CD4-positive, alpha-beta T cell treated with Interleukin-2 at 100 ng/mL for 4 hours (primary cell): ENCODE results near the gene GPR85.
A peak's percentile ranks its signal among the peaks of the same experiment; 100 is the strongest.
"Not testable (repeated sequence)": the region's sequence is repeated elsewhere in the genome, so short reads cannot be mapped to it uniquely, and the experiment has no call there.

Experiments
- DNase-seq: peaks from one replicate; pipeline ENCODE4 v3.0.0-alpha.2; 2020; ENCODE audit warnings: low spot score

Gene GPR85

GRCh38 chr7:113086431-113086888, at the start of gene GPR85:
Gene GPR85, minus strand, starts transcription at chr7:113086827. Its CDS starts 2,106 bp downstream, at chr7:113084721.
- no peak for DNase-seq

GRCh38 chr7:113134025-113134424, 47.4 kb upstream of the GPR85 start:
- no peak for DNase-seq

- no peak for DNase-seq
Measured at GRCh38 chr7:113131367-113131766, 44.7 kb upstream of the GPR85 start.

- no peak for DNase-seq
Measured at GRCh38 chr7:113128031-113128430, 41.4 kb upstream of the GPR85 start.

- no peak for DNase-seq
Measured at GRCh38 chr7:113125728-113126127, 39.1 kb upstream of the GPR85 start.

GRCh38 chr7:113122744-113123143, 36.1 kb upstream of the GPR85 start:
- no peak for DNase-seq

- DNase-seq, result no peak
Measured at GRCh38 chr7:113120647-113121046, 34.0 kb upstream of the GPR85 start.

- DNase-seq, result no peak
Measured at GRCh38 chr7:113119429-113119828, 32.8 kb upstream of the GPR85 start.

- DNase-seq, result peak; percentile 91
Measured at GRCh38 chr7:113118074-113118959, 31.7 kb upstream of the GPR85 start, which contains the start of gene SMIM30. Gene SMIM30, minus strand, starts transcription at chr7:113118554. Its CDS starts 976 bp downstream, at chr7:113117578.

GRCh38 chr7:113117374-113117774, 30.7 kb upstream of the GPR85 start:
- not testable (repeated sequence) for DNase-seq

- no peak for DNase-seq
Measured at GRCh38 chr7:113113912-113114311, 27.3 kb upstream of the GPR85 start.

- no peak for DNase-seq
Measured at GRCh38 chr7:113109718-113110117, 23.1 kb upstream of the GPR85 start.

GRCh38 chr7:113100121-113100603, 13.5 kb upstream of the GPR85 start:
- DNase-seq, result no peak

GRCh38 chr7:113099284-113099919, 12.8 kb upstream of the GPR85 start:
- DNase-seq, result no peak

GRCh38 chr7:113094517-113095249, 8.1 kb upstream of the GPR85 start:
- no peak for DNase-seq

GRCh38 chr7:113093561-113093960, 6.9 kb upstream of the GPR85 start:
- DNase-seq, result no peak

GRCh38 chr7:113092762-113093161, 6.1 kb upstream of the GPR85 start:
- no peak for DNase-seq

GRCh38 chr7:113087071-113087998, 708 bp upstream of the GPR85 start:
- DNase-seq, result no peak

- no peak for DNase-seq
Measured at GRCh38 chr7:113085781-113086390, 741 bp downstream of the GPR85 start.

GRCh38 chr7:113084496-113085172, 2.0 kb downstream of the GPR85 start:
- no peak for DNase-seq
